OCI-LY3 (cell line): ENCODE data around the gene PCDHGB6.

Experiments
- H2AFZ ChIP-seq: fragments of 200-600, 300-600 bp; shearing (Covaris generic); 2 replicates; pipeline ENCODE4 v1.6.0; 2014; ENCODE audit warnings: antibody characterized with exemption, low read depth, low read length
- H3K27ac ChIP-seq: fragments of 200-600, 300-600 bp; sonication (generic); 2 replicates; pipeline ENCODE4 v1.5.1; 2014; ENCODE audit warnings: mild to moderate bottlenecking, low read length, moderate library complexity, mixed read lengths
- H3K27me3 ChIP-seq: fragments of 200-600, 300-600 bp; sonication (generic); 2 replicates; pipeline ENCODE4 v1.6.1; 2014; ENCODE audit warnings: low read depth, low read length, mixed read lengths
- H3K36me3 ChIP-seq: fragments of 200-600, 300-600 bp; sonication (generic); replicated peaks from 2 replicates; pipeline ENCODE3; 2014; ENCODE audit warnings: low read depth, low read length, mixed read lengths
- H3K4me1 ChIP-seq: fragments of 300-600, 200-600 bp; sonication (generic); 2 replicates; pipeline ENCODE4 v1.6.1; 2014; ENCODE audit warnings: low read length, mixed read lengths
- H3K4me2 ChIP-seq: fragments of 200-600, 300-600 bp; sonication (generic); 2 replicates; pipeline ENCODE4 v1.6.1; 2014; ENCODE audit warnings: low read length, mixed read lengths
- H3K4me3 ChIP-seq: fragments of 300-600, 200-600 bp; sonication (generic); 2 replicates; pipeline ENCODE4 v1.5.1; 2014; ENCODE audit warnings: antibody characterized with exemption, mild to moderate bottlenecking, low read length, moderate library complexity
- H3K79me2 ChIP-seq: fragments of 300-600, 200-600 bp; shearing (Covaris generic); 2 replicates; pipeline ENCODE4 v1.6.1; 2014; ENCODE audit warnings: mild to moderate bottlenecking, low read length, mixed read lengths
- H3K9ac ChIP-seq: fragments of 300-600, 200-600 bp; shearing (Covaris generic); 2 replicates; pipeline ENCODE4 v1.6.0; 2014; ENCODE audit warnings: mild to moderate bottlenecking, low read length, moderate library complexity
- H3K9me3 ChIP-seq: fragments of 200-600, 300-600 bp; shearing (Covaris generic); 2 replicates; pipeline ENCODE4 v1.6.1; 2014; ENCODE audit warnings: low read length, mixed read lengths; ENCODE audit not compliant: insufficient read depth
- H4K20me1 ChIP-seq: fragments of 200-600, 300-600 bp; sonication (generic); 2 replicates; pipeline ENCODE4 v1.6.1; 2016; ENCODE audit warnings: low read length, mixed read lengths; ENCODE audit not compliant: insufficient read depth
- CTCF ChIP-seq: fragments of 200-600, 300-600 bp; sonication (generic); IDR thresholded peaks from 2 replicates; pipeline ENCODE4 v1.5.1; 2014; ENCODE audit warnings: antibody characterized with exemption, low read length, low read depth
- EZH2phosphoT487 ChIP-seq: fragments of 200-600 bp; shearing (Covaris generic); IDR thresholded peaks from 2 replicates; pipeline ENCODE4 v1.6.1; 2018; ENCODE audit warnings: antibody characterized with exemption, mixed run types, low read depth

PCDHGB6 gene

GRCh38 chr5:141409598-141410306 lies 1.9 kb downstream of the PCDHGB6 start:
- no peaks in the 10 kb centered on the region for H3K4me1 ChIP-seq
- H3K9me3 ChIP-seq: no peaks in the 10 kb centered on the region

GRCh38 chr5:141411575-141411974 lies 3.8 kb downstream of the PCDHGB6 start:
- no peak overlapping the region for H3K27ac ChIP-seq
- no peaks in the 10 kb centered on the region for H3K36me3 ChIP-seq
- no peaks in the 10 kb centered on the region for H3K27me3 ChIP-seq
- H3K4me2 ChIP-seq: no peak overlapping the region
- no peaks in the 10 kb centered on the region for H3K79me2 ChIP-seq
- H4K20me1 ChIP-seq: no peaks in the 10 kb centered on the region
- no peaks in the 10 kb centered on the region for H3K4me1 ChIP-seq
- no peaks in the 10 kb centered on the region for H3K9me3 ChIP-seq
- no peak overlapping the region for H3K9ac ChIP-seq
- H3K4me3 ChIP-seq: no peak overlapping the region
- TF ChIP-seq CTCF (no peak), EZH2phosphoT487 (no peak)
- no peak overlapping the region for H2AFZ ChIP-seq

More at GRCh38 chr5:141409598-141410306, 1.9 kb downstream of the PCDHGB6 start:
- no peak for TF ChIP-seq EZH2phosphoT487
- TF ChIP-seq CTCF: no peak
- Histone ChIP-seq H3K4me3 (no peak overlapping the region), H2AFZ (no peak overlapping the region), H4K20me1 (no peaks in the 10 kb centered on the region), H3K36me3 (no peaks in the 10 kb centered on the region), H3K9ac (no peak overlapping the region), H3K27ac (no peak overlapping the region), H3K27me3 (no peaks in the 10 kb centered on the region), H3K79me2 (no peaks in the 10 kb centered on the region), H3K4me2 (no peak overlapping the region)

- Histone ChIP-seq H3K9ac (peak within 1 kb of the TSS; percentile 59), H2AFZ (peak within 1 kb of the TSS; percentile 97)
These were observed 5.2 kb downstream of the PCDHGB6 start, which contains the start of gene PCDHGA10 for GRCh38 chr5:141412854-141413539. Gene PCDHGA10, plus strand, starts transcription at chr5:141412987. Its CDS starts 189 bp downstream, at chr5:141413176.

More at GRCh38 chr5:141412854-141413539, 5.2 kb downstream of the PCDHGB6 start, which contains the start of gene PCDHGA10:
- Histone ChIP-seq H3K79me2 (no peaks in the 10 kb centered on the region), H3K36me3 (no peaks in the 10 kb centered on the region), H3K27me3 (no peaks in the 10 kb centered on the region), H4K20me1 (no peaks in the 10 kb centered on the region), H3K9me3 (no peaks in the 10 kb centered on the region), H3K4me2 (peak within 1 kb of the TSS; percentile 83), H3K4me3 (peak within 1 kb of the TSS; percentile 89), H3K4me1 (no peaks in the 10 kb centered on the region), H3K27ac (no peak within 1 kb of the TSS)
- TF ChIP-seq EZH2phosphoT487: no peak
- peak; percentile 66 for TF ChIP-seq CTCF
